Adrenal gland (tissue), 5 donors: ENCODE results near the gene ZNF446.

Experiments
- CTCF ChIP-seq, 6 experiments: fragments of 450-650 bp in 4 of 6; fragments of 200-600 bp in 2 of 6; sonication (generic) in 1 of 6; IDR thresholded peaks; 1 replicate in 5 of 6; 2 replicates in 1 of 6; pipeline versions ENCODE4 v1.5.1 to v1.8.0; 2016 to 2021; ENCODE audit warnings: antibody characterized with exemption in 6 of 6, mild to moderate bottlenecking in 2 of 6, moderate library complexity in 1 of 6
- POLR2A ChIP-seq, 2 donors: fragments of 450-650 bp; IDR thresholded peaks; one replicate each; pipeline ENCODE4 v1.6.1; 2017; ENCODE audit warnings: antibody characterized with exemption in 2 of 2, mild to moderate bottlenecking in 2 of 2, moderate library complexity in 1 of 2
- donor health status: DM: no; HTN: no; CAD: no.

DNA sequence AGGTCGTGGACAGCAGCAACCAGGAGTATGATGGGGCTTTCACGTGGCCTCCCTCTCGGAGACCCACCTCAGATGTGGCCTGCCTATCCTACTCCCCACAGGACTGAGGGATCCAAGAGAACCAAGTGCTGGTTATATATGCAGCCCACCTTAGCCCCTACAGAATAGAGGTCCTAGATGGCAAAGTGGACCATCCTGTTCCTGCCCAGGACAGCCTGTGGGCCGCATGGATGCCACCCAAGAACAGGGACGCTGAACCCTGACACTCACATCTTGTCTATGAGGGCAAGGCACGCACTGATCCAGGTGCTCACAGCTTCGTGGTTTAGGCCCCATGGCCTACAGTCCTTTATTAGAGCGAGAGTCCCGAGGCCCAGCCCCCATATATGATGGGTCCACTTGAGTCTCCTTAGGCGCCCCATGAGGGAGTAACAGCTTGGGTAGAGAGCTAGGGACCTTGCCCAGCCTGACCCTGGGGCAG lies 37.1 kb downstream of the ZNF446 start:
- TF ChIP-seq CTCF (IDR thresholded peaks at IDR 0.05): no peak
- TF ChIP-seq POLR2A (IDR thresholded peaks at IDR 0.05): no peak
